ENCODE results near the gene STYXL2.

- TF ChIP-seq CTCF (IDR thresholded peaks at IDR 0.05 in 4 of 5, conservative IDR thresholded peaks at IDR 0.05 in 1 of 5), result no peak
- TF ChIP-seq POLR2A (IDR thresholded peaks at IDR 0.05), result no peak
Measured at GRCh38 chr1:167137332-167137781, 43.5 kb downstream of the STYXL2 start.
